Subcutaneous abdominal adipose tissue (tissue), 5 donors: ENCODE measurements around the gene TPI1.
"Not testable (repeated sequence)": the region's sequence is repeated elsewhere in the genome, so short reads cannot be mapped to it uniquely, and the experiment has no call there.

Source experiments
- H3K27ac ChIP-seq: one replicate; pipeline ENCODE4 v1.7.0; 2013; ENCODE audit warnings: low read depth, mild to moderate bottlenecking, inconsistent platforms, low read length, moderate library complexity
- H3K27me3 ChIP-seq, 5 donors: one replicate each; pipeline ENCODE4 v1.7.0; 2013; ENCODE audit warnings: low read length in 5 of 5, inconsistent platforms in 1 of 5; ENCODE audit not compliant: control insufficient read depth in 5 of 5, insufficient read depth in 4 of 5
- H3K36me3 ChIP-seq, 5 donors: one replicate each; pipeline ENCODE4 v1.7.0; 2013; ENCODE audit warnings: low read length in 5 of 5; ENCODE audit not compliant: control insufficient read depth in 5 of 5, insufficient read depth in 5 of 5
- H3K4me1 ChIP-seq, 5 donors: one replicate each; pipeline ENCODE4 v1.7.0; 2013; ENCODE audit warnings: low read length in 5 of 5, mild to moderate bottlenecking in 3 of 5, moderate library complexity in 1 of 5; ENCODE audit not compliant: control insufficient read depth in 5 of 5, insufficient read depth in 5 of 5
- H3K4me3 ChIP-seq, 5 donors: one replicate each; pipeline ENCODE4 v1.7.0; 2013; ENCODE audit warnings: low read length in 5 of 5, low read depth in 1 of 5
- H3K9ac ChIP-seq, 5 donors: one replicate each; pipeline ENCODE4 v1.7.0; 2013; ENCODE audit warnings: low read length in 5 of 5, mild to moderate bottlenecking in 4 of 5, moderate library complexity in 3 of 5
- H3K9me3 ChIP-seq, 5 donors: one replicate each; pipeline ENCODE4 v1.7.0; 2013; ENCODE audit warnings: low read length in 5 of 5; ENCODE audit not compliant: control insufficient read depth in 5 of 5
- donor health status: healthy.
- donor health status: healthy.
- donor health status: healthy.
- donor health status: healthy.
- donor health status: healthy.

The TPI1 gene

GRCh38 chr12:6902448-6902847 lies 35.1 kb downstream of the TPI1 start:
- H3K4me3 ChIP-seq, result no peak overlapping the region
- H3K27ac ChIP-seq, result no peak overlapping the region
- H3K36me3 ChIP-seq, result peaks cover 0 to 13% (median 0%) of the 10 kb centered on the region in 5 donors
- peaks cover 0 to 23% (median 15%) of the 10 kb centered on the region in 5 donors for H3K4me1 ChIP-seq
- no peaks in the 10 kb centered on the region for H3K9me3 ChIP-seq
- H3K9ac ChIP-seq, result no peak overlapping the region
- no peaks in the 10 kb centered on the region for H3K27me3 ChIP-seq

- Histone ChIP-seq H3K27ac (no peak overlapping the region), H3K4me1 (peaks cover 0 to 23% (median 15%) of the 10 kb centered on the region in 5 donors), H3K27me3 (no peaks in the 10 kb centered on the region), H3K9ac (no peak overlapping the region), H3K36me3 (peaks cover 0 to 19% (median 0%) of the 10 kb centered on the region in 5 donors), H3K4me3 (no peak overlapping the region), H3K9me3 (no peaks in the 10 kb centered on the region)
Measured at GRCh38 chr12:6903722-6904121, 36.4 kb downstream of the TPI1 start.

- H3K4me3 ChIP-seq, result peak within 1 kb of the TSS; percentile 80 to 99 (median 92)
- peaks cover 0 to 19% (median 0%) of the 10 kb centered on the region in 5 donors for H3K36me3 ChIP-seq
- H3K9me3 ChIP-seq, result no peaks in the 10 kb centered on the region
- no peaks in the 10 kb centered on the region for H3K27me3 ChIP-seq
- peak within 1 kb of the TSS; percentile 19 to 94 (median 66) for H3K9ac ChIP-seq
- peak within 1 kb of the TSS; percentile 80 for H3K27ac ChIP-seq
- H3K4me1 ChIP-seq, result peaks cover 0 to 21% (median 15%) of the 10 kb centered on the region in 5 donors
Measured at GRCh38 chr12:6904280-6905276, 37.2 kb downstream of the TPI1 start, which contains the start of gene LRRC23. Gene LRRC23, plus strand, starts transcription at chr12:6904822. Its CDS starts 812 bp downstream, at chr12:6905634.

- Histone ChIP-seq H3K27me3 (no peaks in the 10 kb centered on the region), H3K4me1 (peaks cover 0 to 16% (median 14%) of the 10 kb centered on the region in 5 donors), H3K27ac (peak overlapping the region; percentile 80), H3K9me3 (no peaks in the 10 kb centered on the region), H3K9ac (peak overlapping the region in 4 of 5 donors; percentile 47 to 94 (median 77)), H3K36me3 (peaks cover 0 to 19% (median 0%) of the 10 kb centered on the region in 5 donors), H3K4me3 (peak overlapping the region; percentile 80 to 99 (median 92))
Measured at GRCh38 chr12:6905414-6906040, 38.2 kb downstream of the TPI1 start.

DNA sequence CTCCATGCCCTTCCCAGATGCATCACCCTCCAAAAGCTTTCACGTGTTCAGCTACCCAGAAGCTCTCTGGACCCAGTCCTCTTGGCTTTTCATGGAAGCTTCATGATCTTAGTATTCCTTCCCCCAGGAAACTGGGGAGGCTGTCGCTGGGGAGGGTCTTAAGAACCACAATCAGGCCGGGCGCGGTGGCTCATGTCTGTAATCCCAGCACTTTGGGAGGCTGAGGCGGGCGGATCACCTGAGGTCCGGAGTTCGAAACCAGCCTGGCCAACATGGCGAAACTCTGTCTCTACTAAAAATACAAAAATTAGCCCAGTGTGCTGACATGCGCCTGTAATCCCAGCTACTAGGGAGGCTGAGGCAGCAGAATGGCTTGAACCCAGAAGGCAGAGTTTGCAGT lies 40.8 kb downstream of the TPI1 start:
- peaks cover 0 to 19% (median 0%) of the 10 kb centered on the region in 5 donors for H3K36me3 ChIP-seq
- H3K27me3 ChIP-seq, result peaks cover 0 to 12% (median 10%) of the 10 kb centered on the region in 5 donors
- H3K9me3 ChIP-seq, H3K9ac ChIP-seq, H3K27ac ChIP-seq, H3K4me3 ChIP-seq: not testable (repeated sequence)
- peaks cover 0 to 16% (median 14%) of the 10 kb centered on the region in 5 donors for H3K4me1 ChIP-seq

DNA sequence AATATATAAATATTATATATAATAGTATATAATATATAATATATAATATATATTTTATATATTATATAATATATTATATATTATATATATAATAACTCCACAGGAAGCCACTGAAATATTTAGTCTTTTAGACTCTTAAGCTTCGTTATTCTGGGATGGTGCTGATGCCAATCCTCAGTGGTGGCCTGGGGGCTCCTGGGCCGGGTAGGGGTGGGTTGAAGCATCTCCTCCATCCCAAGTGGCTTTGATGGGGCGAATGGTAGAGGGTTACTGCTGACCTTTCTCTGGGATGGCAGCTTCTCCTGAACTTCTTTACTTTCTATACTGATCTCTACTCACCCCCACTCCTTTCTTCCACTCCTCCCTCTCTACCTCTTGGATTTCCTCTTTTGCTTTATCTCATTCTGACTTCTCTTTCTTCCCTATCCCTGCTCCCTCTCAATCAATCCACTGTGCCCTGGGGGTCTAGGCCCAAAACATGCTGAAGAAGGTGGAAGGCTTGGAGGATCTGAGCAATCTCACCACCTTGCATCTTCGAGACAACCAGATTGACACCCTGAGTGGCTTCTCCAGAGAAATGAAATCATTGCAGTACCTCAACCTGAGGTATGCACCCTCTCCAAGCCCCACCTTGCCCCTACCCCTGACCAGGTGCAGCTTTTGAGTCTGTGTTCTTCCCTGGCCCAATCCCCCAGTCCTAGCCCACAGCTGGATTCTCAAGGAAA lies 42.3 kb downstream of the TPI1 start:
- H3K9ac ChIP-seq, result no peak overlapping the region

GRCh38 chr12:6912164-6912935 lies 45.0 kb downstream of the TPI1 start:
- H3K4me3 ChIP-seq, result no peak overlapping the region
- no peaks in the 10 kb centered on the region for H3K9me3 ChIP-seq
- H3K27me3 ChIP-seq, result peaks cover 14 to 40% (median 35%) of the 10 kb centered on the region in 5 donors
- H3K36me3 ChIP-seq, result peaks cover 0 to 9% (median 0%) of the 10 kb centered on the region in 5 donors
- no peak overlapping the region for H3K9ac ChIP-seq
- peaks cover 0 to 18% (median 14%) of the 10 kb centered on the region in 5 donors for H3K4me1 ChIP-seq
- no peak overlapping the region for H3K27ac ChIP-seq

More for the DNA sequence above, 42.3 kb downstream of the TPI1 start:
- Histone ChIP-seq H3K36me3 (peaks cover 0 to 19% (median 0%) of the 10 kb centered on the region in 5 donors), H3K27ac (no peak overlapping the region), H3K4me3 (no peak overlapping the region), H3K9me3 (no peaks in the 10 kb centered on the region), H3K27me3 (peaks cover 5 to 20% (median 16%) of the 10 kb centered on the region in 5 donors), H3K4me1 (peaks cover 0 to 19% (median 15%) of the 10 kb centered on the region in 5 donors)

- H3K27me3 ChIP-seq, result peaks cover 14 to 40% (median 35%) of the 10 kb centered on the region in 5 donors
- no peak within 1 kb of the TSS for H3K27ac ChIP-seq
- peak within 1 kb of the TSS in 3 of 5 donors; percentile 43 to 69 (median 51) for H3K9ac ChIP-seq
Measured at GRCh38 chr12:6914246-6914946, 47.1 kb downstream of the TPI1 start, which contains the start of gene ENO2. Gene ENO2, plus strand, starts transcription at chr12:6914580. Its CDS starts 1,253 bp downstream, at chr12:6915833.

More at GRCh38 chr12:6914246-6914946, 47.1 kb downstream of the TPI1 start, which contains the start of gene ENO2:
- Histone ChIP-seq H3K36me3 (peaks cover 0 to 4% (median 0%) of the 10 kb centered on the region in 5 donors), H3K9me3 (no peaks in the 10 kb centered on the region), H3K4me1 (peaks cover 0 to 18% (median 14%) of the 10 kb centered on the region in 5 donors), H3K4me3 (peak within 1 kb of the TSS; percentile 64 to 70 (median 68))
